HL-60 (cell line): Measurements from ENCODE around the gene PKDREJ.

Source experiments
- GABPA ChIP-seq: IDR thresholded peaks from 2 replicates; pipeline ENCODE4 v1.6.1; 2012; ENCODE audit warnings: low read depth
- POLR2AphosphoS5 ChIP-seq: IDR thresholded peaks from 2 replicates; pipeline ENCODE4 v1.6.1; 2012; ENCODE audit warnings: low read depth
- TF ChIP-seq, protein P1 (sequence below): IDR thresholded peaks from one replicate; pipeline ENCODE4 v1.5.1; 2011; ENCODE audit warnings: low read length, control low read depth, inconsistent platforms; ENCODE audit not compliant: insufficient read depth
- TF ChIP-seq, protein P2 (sequence below): IDR thresholded peaks from 2 replicates; pipeline ENCODE4 v1.6.1; 2012; ENCODE audit warnings: low read depth; ENCODE audit not compliant: insufficient replicate concordance

DNA sequence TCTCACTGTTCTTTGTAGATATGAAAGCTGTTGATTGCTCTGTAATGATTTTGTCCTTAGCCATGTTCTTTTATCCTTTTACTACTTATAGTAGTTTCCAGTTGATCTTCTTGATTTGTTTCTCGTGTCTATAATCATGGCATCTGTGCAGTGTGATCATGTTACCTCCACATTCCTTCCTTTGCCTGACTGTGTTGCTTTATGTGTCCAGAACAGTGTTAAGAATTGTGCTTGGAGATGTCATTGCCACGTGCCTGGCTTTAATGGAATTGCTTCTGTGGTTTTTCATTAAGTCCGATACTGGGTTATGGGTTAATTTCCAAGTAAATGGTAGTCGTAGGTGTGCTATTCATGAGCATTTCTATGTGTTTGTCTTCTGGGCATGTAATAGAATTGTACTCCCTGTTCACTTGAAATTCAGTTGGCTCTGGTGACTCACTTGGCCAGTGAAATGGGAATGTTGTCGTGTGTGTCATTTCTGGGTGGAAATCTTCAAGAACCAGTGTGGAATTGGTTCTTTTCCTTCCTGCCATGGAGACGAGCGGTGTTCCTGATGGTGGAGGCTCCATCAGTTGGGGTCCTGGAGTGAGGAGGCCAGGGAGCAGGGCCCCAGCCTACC lies 40.3 kb upstream of the PKDREJ start:
- TF ChIP-seq, protein P1, sequence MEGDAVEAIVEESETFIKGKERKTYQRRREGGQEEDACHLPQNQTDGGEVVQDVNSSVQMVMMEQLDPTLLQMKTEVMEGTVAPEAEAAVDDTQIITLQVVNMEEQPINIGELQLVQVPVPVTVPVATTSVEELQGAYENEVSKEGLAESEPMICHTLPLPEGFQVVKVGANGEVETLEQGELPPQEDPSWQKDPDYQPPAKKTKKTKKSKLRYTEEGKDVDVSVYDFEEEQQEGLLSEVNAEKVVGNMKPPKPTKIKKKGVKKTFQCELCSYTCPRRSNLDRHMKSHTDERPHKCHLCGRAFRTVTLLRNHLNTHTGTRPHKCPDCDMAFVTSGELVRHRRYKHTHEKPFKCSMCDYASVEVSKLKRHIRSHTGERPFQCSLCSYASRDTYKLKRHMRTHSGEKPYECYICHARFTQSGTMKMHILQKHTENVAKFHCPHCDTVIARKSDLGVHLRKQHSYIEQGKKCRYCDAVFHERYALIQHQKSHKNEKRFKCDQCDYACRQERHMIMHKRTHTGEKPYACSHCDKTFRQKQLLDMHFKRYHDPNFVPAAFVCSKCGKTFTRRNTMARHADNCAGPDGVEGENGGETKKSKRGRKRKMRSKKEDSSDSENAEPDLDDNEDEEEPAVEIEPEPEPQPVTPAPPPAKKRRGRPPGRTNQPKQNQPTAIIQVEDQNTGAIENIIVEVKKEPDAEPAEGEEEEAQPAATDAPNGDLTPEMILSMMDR: no peak
- TF ChIP-seq, protein P2, sequence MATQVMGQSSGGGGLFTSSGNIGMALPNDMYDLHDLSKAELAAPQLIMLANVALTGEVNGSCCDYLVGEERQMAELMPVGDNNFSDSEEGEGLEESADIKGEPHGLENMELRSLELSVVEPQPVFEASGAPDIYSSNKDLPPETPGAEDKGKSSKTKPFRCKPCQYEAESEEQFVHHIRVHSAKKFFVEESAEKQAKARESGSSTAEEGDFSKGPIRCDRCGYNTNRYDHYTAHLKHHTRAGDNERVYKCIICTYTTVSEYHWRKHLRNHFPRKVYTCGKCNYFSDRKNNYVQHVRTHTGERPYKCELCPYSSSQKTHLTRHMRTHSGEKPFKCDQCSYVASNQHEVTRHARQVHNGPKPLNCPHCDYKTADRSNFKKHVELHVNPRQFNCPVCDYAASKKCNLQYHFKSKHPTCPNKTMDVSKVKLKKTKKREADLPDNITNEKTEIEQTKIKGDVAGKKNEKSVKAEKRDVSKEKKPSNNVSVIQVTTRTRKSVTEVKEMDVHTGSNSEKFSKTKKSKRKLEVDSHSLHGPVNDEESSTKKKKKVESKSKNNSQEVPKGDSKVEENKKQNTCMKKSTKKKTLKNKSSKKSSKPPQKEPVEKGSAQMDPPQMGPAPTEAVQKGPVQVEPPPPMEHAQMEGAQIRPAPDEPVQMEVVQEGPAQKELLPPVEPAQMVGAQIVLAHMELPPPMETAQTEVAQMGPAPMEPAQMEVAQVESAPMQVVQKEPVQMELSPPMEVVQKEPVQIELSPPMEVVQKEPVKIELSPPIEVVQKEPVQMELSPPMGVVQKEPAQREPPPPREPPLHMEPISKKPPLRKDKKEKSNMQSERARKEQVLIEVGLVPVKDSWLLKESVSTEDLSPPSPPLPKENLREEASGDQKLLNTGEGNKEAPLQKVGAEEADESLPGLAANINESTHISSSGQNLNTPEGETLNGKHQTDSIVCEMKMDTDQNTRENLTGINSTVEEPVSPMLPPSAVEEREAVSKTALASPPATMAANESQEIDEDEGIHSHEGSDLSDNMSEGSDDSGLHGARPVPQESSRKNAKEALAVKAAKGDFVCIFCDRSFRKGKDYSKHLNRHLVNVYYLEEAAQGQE: no peak
- TF ChIP-seq GABPA (no peak), POLR2AphosphoS5 (no peak)
